ENCODE results near the gene L3MBTL4. TPM values are rescaled to one million over a fixed set of nuclear protein-coding genes. Genes with fewer than 3 reads are reported as not detected.
"Not testable (repeated sequence)": the region's sequence is repeated elsewhere in the genome, so short reads cannot be mapped to it uniquely, and the experiment has no call there.

Gene L3MBTL4
- total RNA-seq, 2 donors from 2014 or later, result 10.9 to 11.2 TPM

DNA sequence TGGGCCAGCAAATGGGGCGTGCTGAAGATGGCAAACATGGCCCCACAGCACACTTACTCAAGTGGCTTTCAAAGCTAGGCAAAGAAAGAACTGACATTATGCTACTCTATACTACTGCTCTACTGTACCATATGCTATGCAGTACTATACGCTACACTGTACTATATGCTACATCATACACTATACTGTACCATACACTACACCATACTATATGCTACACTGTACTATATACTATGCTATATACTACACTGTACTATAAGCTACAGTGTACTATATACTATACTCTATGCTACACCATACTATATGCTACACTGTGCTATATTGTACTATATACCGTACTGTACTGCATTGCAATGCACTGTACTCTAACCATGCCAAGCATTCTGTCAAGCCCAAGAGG, 275.7 kb downstream of the L3MBTL4 start:
- H3K27me3 ChIP-seq, result no peaks in the 10 kb centered on the region
- no peak for TF ChIP-seq POLR2A (IDR thresholded peaks at IDR 0.05)
- TF ChIP-seq, protein P1, sequence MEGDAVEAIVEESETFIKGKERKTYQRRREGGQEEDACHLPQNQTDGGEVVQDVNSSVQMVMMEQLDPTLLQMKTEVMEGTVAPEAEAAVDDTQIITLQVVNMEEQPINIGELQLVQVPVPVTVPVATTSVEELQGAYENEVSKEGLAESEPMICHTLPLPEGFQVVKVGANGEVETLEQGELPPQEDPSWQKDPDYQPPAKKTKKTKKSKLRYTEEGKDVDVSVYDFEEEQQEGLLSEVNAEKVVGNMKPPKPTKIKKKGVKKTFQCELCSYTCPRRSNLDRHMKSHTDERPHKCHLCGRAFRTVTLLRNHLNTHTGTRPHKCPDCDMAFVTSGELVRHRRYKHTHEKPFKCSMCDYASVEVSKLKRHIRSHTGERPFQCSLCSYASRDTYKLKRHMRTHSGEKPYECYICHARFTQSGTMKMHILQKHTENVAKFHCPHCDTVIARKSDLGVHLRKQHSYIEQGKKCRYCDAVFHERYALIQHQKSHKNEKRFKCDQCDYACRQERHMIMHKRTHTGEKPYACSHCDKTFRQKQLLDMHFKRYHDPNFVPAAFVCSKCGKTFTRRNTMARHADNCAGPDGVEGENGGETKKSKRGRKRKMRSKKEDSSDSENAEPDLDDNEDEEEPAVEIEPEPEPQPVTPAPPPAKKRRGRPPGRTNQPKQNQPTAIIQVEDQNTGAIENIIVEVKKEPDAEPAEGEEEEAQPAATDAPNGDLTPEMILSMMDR (IDR thresholded peaks at IDR 0.05), result no peak

DNA sequence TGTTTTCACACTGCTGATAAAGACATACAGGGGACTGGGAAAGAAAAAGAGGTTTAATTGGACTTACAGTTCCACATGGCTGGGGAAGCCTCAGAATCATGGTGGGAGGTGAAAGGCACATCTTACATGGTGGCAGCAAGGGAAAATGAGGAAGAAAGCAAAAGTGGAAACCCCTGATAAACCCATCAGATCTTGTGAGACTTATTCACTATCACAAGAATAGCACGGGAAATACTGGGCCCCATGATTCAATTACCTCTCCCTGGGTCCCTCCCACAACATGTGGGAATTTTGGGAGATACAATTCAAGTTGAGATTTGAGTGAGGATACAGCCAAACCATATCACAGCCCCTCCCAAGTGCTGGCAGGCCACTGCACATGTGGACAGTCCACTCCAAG, 278.8 kb downstream of the L3MBTL4 start:
- H3K4me3 ChIP-seq; H3K36me3 ChIP-seq (replicated peaks in 1 of 2; ENCODE audit: insufficient read depth in 1 of 2, low read depth in 2 of 2); H3K9me3 ChIP-seq; H3K4me1 ChIP-seq; ATAC-seq; H3K27me3 ChIP-seq; intact Hi-C loops (cut with DNase I); H3K27ac ChIP-seq; DNase-seq: not testable (repeated sequence)
- WGBS, 2 donors, result 100% methylated on average over 1 of the region's 1 CpG

More for the DNA sequence above, 275.7 kb downstream of the L3MBTL4 start:
- Histone ChIP-seq H3K27ac (no peak overlapping the region), H3K36me3 (replicated peaks in 1 of 2; ENCODE audit: insufficient read depth in 1 of 2, low read depth in 2 of 2) (no peaks in the 10 kb centered on the region), H3K4me3 (no peak overlapping the region), H3K9me3 (no peaks in the 10 kb centered on the region), H3K4me1 (no peaks in the 10 kb centered on the region)
- 98 to 99% methylated on average over 3 of the region's 3 CpGs for WGBS, 2 donors
- intact Hi-C loops (cut with DNase I), result no loop called here
- DNase-seq (no peak), ATAC-seq (no peak)

DNA sequence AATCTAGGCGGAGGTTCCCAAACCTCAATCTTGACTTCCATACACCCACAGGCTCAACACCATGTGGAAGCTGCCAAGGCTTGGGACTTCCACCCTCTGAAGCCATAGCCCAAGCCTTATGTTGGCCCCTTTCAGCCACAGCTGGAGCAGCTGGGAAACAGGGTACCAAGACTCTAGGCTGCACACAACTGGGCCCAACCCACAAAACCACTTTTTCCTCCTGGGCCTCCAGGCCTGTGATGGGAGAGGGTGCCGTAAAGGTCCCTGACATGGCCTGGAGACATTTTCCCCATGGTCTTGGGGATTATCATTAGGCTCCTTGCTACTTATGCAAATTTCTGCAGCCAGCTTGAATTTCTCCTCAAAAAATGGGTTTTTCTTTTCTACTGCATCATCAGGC, 279.7 kb downstream of the L3MBTL4 start:
- intact Hi-C loops (cut with DNase I); H3K4me1 ChIP-seq; H3K27me3 ChIP-seq: not testable (repeated sequence)

DNA sequence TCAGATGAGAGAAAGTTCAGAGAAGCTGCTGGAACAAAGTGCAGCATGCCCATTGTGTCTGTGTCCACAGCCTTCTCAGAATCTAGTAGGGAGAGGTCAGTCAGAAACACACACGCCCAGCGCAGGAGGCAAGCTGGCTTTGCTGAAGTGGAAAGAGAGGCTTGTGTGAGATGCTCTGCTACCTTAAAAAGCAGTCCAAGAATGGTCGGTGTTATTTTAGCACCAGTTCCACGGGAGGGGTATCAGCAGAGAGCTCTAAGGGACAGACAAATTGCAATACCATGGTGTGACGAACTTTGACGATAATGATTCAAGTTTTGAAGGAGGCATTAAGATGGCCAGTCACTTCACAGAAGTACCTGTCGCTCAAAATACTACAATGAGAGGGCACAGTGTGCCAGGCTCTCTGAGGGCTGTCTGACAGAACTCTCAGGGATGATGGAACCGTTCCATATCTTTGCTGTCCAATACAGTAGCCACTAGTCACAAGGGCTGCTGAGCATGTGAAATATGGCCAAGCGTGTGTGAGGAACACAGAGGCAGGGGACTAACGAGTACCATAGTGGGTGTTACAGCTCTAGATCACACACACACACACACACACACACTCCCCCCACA, 281.9 kb downstream of the L3MBTL4 start:
- no peak for DNase-seq
- WGBS, 2 donors, result 84 to 91% methylated on average over 10 of the region's 10 CpGs
- Histone ChIP-seq H3K4me1 (no peaks in the 10 kb centered on the region), H3K4me3 (no peak overlapping the region), H3K27ac (no peak overlapping the region), H3K9me3 (no peaks in the 10 kb centered on the region), H3K27me3 (no peaks in the 10 kb centered on the region), H3K36me3 (replicated peaks in 1 of 2; ENCODE audit: insufficient read depth in 1 of 2, low read depth in 2 of 2) (no peaks in the 10 kb centered on the region)
- TF ChIP-seq, protein P1 (IDR thresholded peaks at IDR 0.05), result no peak
- TF ChIP-seq POLR2A (IDR thresholded peaks at IDR 0.05), result no peak
- no peak for ATAC-seq
- intact Hi-C loops (cut with DNase I), result no loop called here

More for the DNA sequence above, 279.7 kb downstream of the L3MBTL4 start:
- not testable (repeated sequence) for H3K36me3 ChIP-seq (replicated peaks in 1 of 2; ENCODE audit: insufficient read depth in 1 of 2, low read depth in 2 of 2); ATAC-seq; H3K27ac ChIP-seq; H3K4me3 ChIP-seq; H3K9me3 ChIP-seq; DNase-seq
- WGBS, 2 donors, result 92 to 95% methylated on average over 2 of the region's 2 CpGs

DNA sequence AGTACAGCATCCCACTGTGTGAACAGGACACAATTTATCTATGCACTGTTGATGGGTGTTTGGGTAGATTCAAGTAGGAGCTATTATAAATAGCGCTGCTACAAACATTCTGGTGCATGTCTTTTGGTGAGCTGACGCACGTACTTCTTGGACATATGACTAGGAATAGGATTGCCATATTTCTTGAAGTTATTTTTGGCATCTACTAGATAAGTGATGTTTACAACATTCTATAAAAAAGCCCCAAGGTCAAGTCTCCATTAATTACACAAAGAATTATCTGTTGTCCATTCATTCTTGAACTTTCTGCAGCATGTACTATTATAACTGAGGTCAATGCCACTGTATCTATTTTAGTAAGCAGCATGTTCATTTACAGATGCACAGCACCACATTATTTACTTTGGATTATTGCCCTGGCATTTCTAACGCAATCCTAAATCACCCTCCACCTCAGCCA, 293.9 kb downstream of the L3MBTL4 start:
- no peak for ATAC-seq
- 55 to 66% methylated on average over 4 of the region's 4 CpGs for whole genome bisulfite sequencing, 2 donors
- intact Hi-C loops (cut with DNase I), result no loop called here

More for the DNA sequence above, 293.9 kb downstream of the L3MBTL4 start:
- no peak overlapping the region for H3K27ac ChIP-seq
- no peaks in the 10 kb centered on the region for H3K36me3 ChIP-seq (replicated peaks in 1 of 2; ENCODE audit: insufficient read depth in 1 of 2, low read depth in 2 of 2)
- H3K9me3 ChIP-seq, result no peaks in the 10 kb centered on the region
- DNase-seq, result no peak
- H3K4me3 ChIP-seq, result no peak overlapping the region
- TF ChIP-seq, protein P1 (IDR thresholded peaks at IDR 0.05), result no peak
- no peak for TF ChIP-seq POLR2A (IDR thresholded peaks at IDR 0.05)
- no peaks in the 10 kb centered on the region for H3K27me3 ChIP-seq
- peaks cover 6% of the 10 kb centered on the region for H3K4me1 ChIP-seq

Data from body of pancreas (tissue), 4 donors.